GM18511 (cell line): Measurements from ENCODE around the gene RANBP9.

Source experiments
- ATAC-seq: cut with Tn5 transposase; IDR thresholded peaks from one replicate; pipeline ENCODE4 v1.9.1; 2021; ENCODE audit warnings: mild to moderate bottlenecking, moderate library complexity; ENCODE audit not compliant: unreplicated experiment

RANBP9 gene

GRCh38 chr6:13711733-13712598 is at the start of gene RANBP9:
Gene RANBP9 (minus strand): TSS chr6:13711835. CDS start chr6:13711505, 330 bp downstream.
- ATAC-seq = peak; percentile 78

GRCh38 chr6:13760307-13761304 is 49.0 kb upstream of the RANBP9 start:
- ATAC-seq = no peak

GRCh38 chr6:13759025-13759424 is 47.4 kb upstream of the RANBP9 start:
- no peak for ATAC-seq

GRCh38 chr6:13754644-13755043 is 43.0 kb upstream of the RANBP9 start:
- ATAC-seq = no peak

- no peak for ATAC-seq
Measured at GRCh38 chr6:13743736-13744127, 32.1 kb upstream of the RANBP9 start.

- ATAC-seq = no peak
Measured at GRCh38 chr6:13742961-13743735, 31.5 kb upstream of the RANBP9 start.

GRCh38 chr6:13741365-13741764 is 29.7 kb upstream of the RANBP9 start:
- ATAC-seq = no peak

GRCh38 chr6:13735031-13735430 is 23.4 kb upstream of the RANBP9 start:
- ATAC-seq = no peak

- ATAC-seq = no peak
Measured at GRCh38 chr6:13733178-13733887, 21.7 kb upstream of the RANBP9 start.

GRCh38 chr6:13730704-13731103 is 19.1 kb upstream of the RANBP9 start:
- ATAC-seq = no peak

- no peak for ATAC-seq
Measured at GRCh38 chr6:13729891-13730290, 18.3 kb upstream of the RANBP9 start.

GRCh38 chr6:13725570-13725969 is 13.9 kb upstream of the RANBP9 start:
- ATAC-seq = no peak

GRCh38 chr6:13725052-13725451 is 13.4 kb upstream of the RANBP9 start:
- ATAC-seq = no peak

- no peak for ATAC-seq
Measured at GRCh38 chr6:13724182-13724581, 12.5 kb upstream of the RANBP9 start.

GRCh38 chr6:13722880-13723279 is 11.2 kb upstream of the RANBP9 start:
- ATAC-seq = no peak

- no peak for ATAC-seq
Measured at GRCh38 chr6:13718123-13718458, 6.5 kb upstream of the RANBP9 start.

- ATAC-seq = no peak
Measured at GRCh38 chr6:13716955-13717295, 5.3 kb upstream of the RANBP9 start.

GRCh38 chr6:13716225-13716954 is 4.8 kb upstream of the RANBP9 start:
- no peak for ATAC-seq

- no peak for ATAC-seq
Measured at GRCh38 chr6:13715444-13715883, 3.8 kb upstream of the RANBP9 start.

- ATAC-seq = no peak
Measured at GRCh38 chr6:13712599-13712898, 914 bp upstream of the RANBP9 start.
